ENCODE data around the gene CT45A8.
"Not testable (repeated sequence)": the region's sequence is repeated elsewhere in the genome, so short reads cannot be mapped to it uniquely, and the experiment has no call there.

The CT45A8 gene

GRCh38 chrX:135854438-135854837, at the start of gene CT45A8:
CT45A8 (minus strand) TSS chrX:135854538; CDS start chrX:135850783, 3,755 bp downstream.
- not testable (repeated sequence) for DNase-seq (ENCODE audit: low read depth, low spot score); H3K4me3 ChIP-seq (ENCODE audit: insufficient read length, low read depth); H3K27me3 ChIP-seq (ENCODE audit: insufficient read depth, insufficient read length); H3K36me3 ChIP-seq (ENCODE audit: insufficient read depth, insufficient read length, low read length); H3K4me1 ChIP-seq (ENCODE audit: insufficient read depth, insufficient read length); H3K9me3 ChIP-seq (ENCODE audit: insufficient read depth, low read length); H3K9ac ChIP-seq (ENCODE audit: insufficient read length, low read depth)

DNA sequence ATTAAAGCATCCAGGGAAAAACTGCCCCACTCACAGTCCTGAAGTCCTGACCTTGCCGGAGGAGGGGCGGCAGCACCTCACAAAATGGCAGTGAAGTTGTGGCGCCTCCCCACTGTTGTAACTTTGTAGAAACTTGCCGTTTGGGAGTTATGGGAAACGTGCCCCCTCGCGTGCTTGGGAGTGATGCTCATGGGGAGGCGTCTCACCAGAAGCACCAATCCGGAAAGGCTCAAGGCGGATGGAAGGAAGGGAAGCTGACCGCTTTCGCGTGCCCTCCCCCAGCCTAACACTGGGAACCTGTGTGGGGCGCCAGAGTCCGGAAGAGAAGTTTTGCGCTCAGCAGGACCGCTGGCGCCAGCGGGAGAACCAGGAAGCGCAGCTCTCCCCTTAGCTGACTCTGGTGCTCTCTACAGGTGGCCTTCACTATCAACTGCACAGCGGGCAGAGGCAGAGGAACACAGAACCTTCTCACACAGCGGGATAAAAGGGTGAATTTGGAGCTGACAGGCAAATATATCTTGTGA, 39.0 kb upstream of the CT45A8 start, which contains the start of the genes CT45A10 and SAGE1:
CT45A10 (minus strand) TSS at position 151 of the 524 bp plus-strand sequence. CDS start 8,100 bp downstream, outside the sequence.
SAGE1 (plus strand) TSS at position 423 of the 524 bp plus-strand sequence. CDS start 2,527 bp downstream, outside the sequence.
- DNase-seq (ENCODE audit: low read depth, low spot score), result no peak
- no peaks in the 10 kb centered on the region for H3K4me1 ChIP-seq (ENCODE audit: insufficient read depth, insufficient read length)
- H3K36me3 ChIP-seq (ENCODE audit: insufficient read depth, insufficient read length, low read length), result no peaks in the 10 kb centered on the region
- no peaks in the 10 kb centered on the region for H3K27me3 ChIP-seq (ENCODE audit: insufficient read depth, insufficient read length)
- peaks cover 4% of the 10 kb centered on the region; the same call in 1 of the 2 replicates for H3K9me3 ChIP-seq (ENCODE audit: insufficient read depth, low read length)
- H3K9ac ChIP-seq (ENCODE audit: insufficient read length, low read depth), result no peak within 1 kb of the TSS
- H3K4me3 ChIP-seq (ENCODE audit: insufficient read length, low read depth), result no peak within 1 kb of the TSS
- TF ChIP-seq YY1 (IDR thresholded peaks at IDR 0.05; ENCODE audit: insufficient read depth, insufficient read length) (no peak), ZNF274 (IDR thresholded peaks at IDR 0.05; ENCODE audit: low read depth, low read length) (no peak)

DNA sequence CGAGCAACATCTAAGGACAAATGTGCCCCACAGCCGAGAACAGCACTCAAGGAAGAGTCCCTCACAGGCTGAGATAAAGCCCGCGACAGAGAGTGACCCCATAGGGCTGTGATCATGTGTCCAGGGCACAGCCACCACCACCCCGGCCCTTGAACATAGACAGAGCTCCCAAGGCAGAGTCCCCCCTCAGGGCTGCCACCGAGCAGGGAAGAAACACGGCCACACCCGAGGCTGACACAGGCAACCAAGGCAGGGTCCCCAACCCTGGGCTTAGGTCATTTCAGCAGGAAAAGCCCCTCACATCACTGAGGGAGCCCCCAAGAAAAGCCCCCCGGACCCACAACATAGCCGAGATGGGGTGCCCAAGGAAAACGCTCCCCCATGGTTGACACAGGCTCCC, 38.4 kb upstream of the CT45A8 start:
- H3K27me3 ChIP-seq (ENCODE audit: insufficient read depth, insufficient read length), result no peaks in the 10 kb centered on the region
- no peak overlapping the region for H3K9ac ChIP-seq (ENCODE audit: insufficient read length, low read depth)
- no peaks in the 10 kb centered on the region for H3K36me3 ChIP-seq (ENCODE audit: insufficient read depth, insufficient read length, low read length)
- H3K4me1 ChIP-seq (ENCODE audit: insufficient read depth, insufficient read length), result no peaks in the 10 kb centered on the region
- H3K4me3 ChIP-seq (ENCODE audit: insufficient read length, low read depth), result no peak overlapping the region
- TF ChIP-seq ZNF274 (IDR thresholded peaks at IDR 0.05; ENCODE audit: low read depth, low read length) (no peak), SUZ12 (IDR thresholded peaks at IDR 0.05; ENCODE audit: extremely low read depth, insufficient read depth, insufficient read length) (no peak), YY1 (IDR thresholded peaks at IDR 0.05; ENCODE audit: insufficient read depth, insufficient read length) (no peak)
- H3K9me3 ChIP-seq (ENCODE audit: insufficient read depth, low read length), result peaks cover 4% of the 10 kb centered on the region; the same call in 1 of the 2 replicates
- no peak for DNase-seq (ENCODE audit: low read depth, low spot score)

DNA sequence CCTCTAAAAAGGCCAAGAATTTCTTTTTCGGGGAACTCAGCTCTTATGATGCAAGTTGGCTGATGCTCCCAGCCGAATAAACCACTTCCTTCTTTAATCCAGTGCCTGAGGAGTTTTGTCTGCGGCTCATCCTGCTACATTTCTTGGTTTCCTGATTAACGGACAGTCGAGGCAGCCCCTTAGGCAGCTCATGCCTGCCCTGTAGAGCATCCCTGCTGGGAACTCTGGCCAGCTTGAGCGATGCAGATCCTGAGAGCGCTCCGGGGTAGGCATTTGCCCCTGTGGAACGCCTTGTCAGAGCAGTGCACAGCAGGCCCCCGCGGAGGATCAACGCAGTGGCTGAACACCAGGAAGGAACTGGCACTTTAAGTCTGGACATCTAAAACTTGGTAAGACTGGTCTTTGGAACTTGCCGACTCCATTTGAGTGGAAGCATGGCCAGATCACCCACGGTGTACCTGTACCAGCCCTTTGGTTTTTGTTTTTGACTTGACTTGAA, 35.8 kb upstream of the CT45A8 start:
- H3K36me3 ChIP-seq (ENCODE audit: insufficient read depth, insufficient read length, low read length), result no peaks in the 10 kb centered on the region
- TF ChIP-seq SUZ12 (IDR thresholded peaks at IDR 0.05; ENCODE audit: extremely low read depth, insufficient read depth, insufficient read length), result no peak
- no peak for TF ChIP-seq YY1 (IDR thresholded peaks at IDR 0.05; ENCODE audit: insufficient read depth, insufficient read length)
- no peak for TF ChIP-seq ZNF274 (IDR thresholded peaks at IDR 0.05; ENCODE audit: low read depth, low read length)
- no peak overlapping the region for H3K9ac ChIP-seq (ENCODE audit: insufficient read length, low read depth)
- no peaks in the 10 kb centered on the region for H3K27me3 ChIP-seq (ENCODE audit: insufficient read depth, insufficient read length)
- DNase-seq (ENCODE audit: low read depth, low spot score), result no peak
- H3K4me1 ChIP-seq (ENCODE audit: insufficient read depth, insufficient read length), result no peaks in the 10 kb centered on the region
- peaks cover 4% of the 10 kb centered on the region; the same call in 1 of the 2 replicates for H3K9me3 ChIP-seq (ENCODE audit: insufficient read depth, low read length)
- no peak overlapping the region for H3K4me3 ChIP-seq (ENCODE audit: insufficient read length, low read depth)

DNA sequence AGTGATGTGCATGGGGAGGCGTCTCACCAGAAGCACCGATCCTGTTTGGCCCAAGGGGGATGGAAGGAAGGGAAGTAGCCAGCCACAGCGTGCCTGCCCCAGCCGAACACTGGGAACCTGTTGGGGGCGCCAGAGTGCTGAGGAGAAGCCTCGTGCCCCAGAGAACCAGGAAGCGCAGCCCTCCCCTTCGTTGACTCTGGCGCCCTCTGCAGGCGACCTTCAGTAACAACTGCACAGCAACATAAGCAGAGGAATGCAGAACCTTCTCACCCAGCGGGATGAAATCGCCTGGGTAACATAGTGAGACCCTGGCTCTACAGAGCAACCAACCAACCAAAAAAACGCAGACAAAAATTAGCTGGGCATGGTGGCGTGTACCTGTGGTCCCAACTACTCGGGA, 34.6 kb upstream of the CT45A8 start:
- not testable (repeated sequence) for H3K36me3 ChIP-seq (ENCODE audit: insufficient read depth, insufficient read length, low read length); H3K4me3 ChIP-seq (ENCODE audit: insufficient read length, low read depth); H3K4me1 ChIP-seq (ENCODE audit: insufficient read depth, insufficient read length); H3K9me3 ChIP-seq (ENCODE audit: insufficient read depth, low read length); H3K9ac ChIP-seq (ENCODE audit: insufficient read length, low read depth); H3K27me3 ChIP-seq (ENCODE audit: insufficient read depth, insufficient read length); DNase-seq (ENCODE audit: low read depth, low spot score)

DNA sequence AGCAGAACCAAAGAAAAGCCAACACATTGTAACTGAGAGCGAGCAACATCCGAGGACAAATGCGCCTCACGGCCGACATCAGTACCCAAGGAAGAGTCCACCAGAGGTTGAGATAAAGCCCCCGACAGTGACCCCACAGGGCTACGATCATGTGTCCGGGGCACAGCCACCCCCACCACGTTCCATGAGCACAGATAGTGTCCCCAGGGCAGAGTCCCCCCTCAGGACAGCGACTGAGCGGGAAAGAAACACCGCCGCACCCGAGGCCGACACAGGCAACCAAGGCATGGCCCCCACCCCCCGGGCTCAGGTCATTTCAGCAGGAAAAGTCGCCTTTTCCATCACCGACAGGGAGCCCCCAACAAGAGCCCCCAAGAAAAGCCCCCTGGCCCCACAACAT, 33.9 kb upstream of the CT45A8 start:
- H3K27me3 ChIP-seq (ENCODE audit: insufficient read depth, insufficient read length); H3K36me3 ChIP-seq (ENCODE audit: insufficient read depth, insufficient read length, low read length); H3K4me3 ChIP-seq (ENCODE audit: insufficient read length, low read depth); H3K9ac ChIP-seq (ENCODE audit: insufficient read length, low read depth); DNase-seq (ENCODE audit: low read depth, low spot score); H3K9me3 ChIP-seq (ENCODE audit: insufficient read depth, low read length); H3K4me1 ChIP-seq (ENCODE audit: insufficient read depth, insufficient read length): not testable (repeated sequence)

DNA sequence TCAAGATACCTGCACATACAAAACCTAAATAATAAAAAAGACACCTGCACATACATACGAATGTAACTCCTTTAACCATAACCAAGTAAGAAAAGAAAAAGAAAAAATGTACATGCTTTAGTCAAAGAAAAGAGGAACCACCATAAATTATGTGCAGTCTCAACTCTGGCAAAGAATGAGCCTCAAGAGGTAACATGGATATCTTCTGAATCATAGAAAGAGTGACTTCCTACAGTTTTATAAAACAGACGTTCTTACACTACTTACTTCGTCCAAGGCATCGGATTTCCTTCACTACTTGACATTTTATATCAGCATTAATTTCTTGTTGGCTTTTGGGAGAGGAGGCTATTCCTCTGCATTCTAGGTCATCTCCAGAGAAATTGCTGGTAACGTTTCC, 28.4 kb upstream of the CT45A8 start:
- not testable (repeated sequence) for H3K9me3 ChIP-seq (ENCODE audit: insufficient read depth, low read length); H3K4me1 ChIP-seq (ENCODE audit: insufficient read depth, insufficient read length); H3K9ac ChIP-seq (ENCODE audit: insufficient read length, low read depth); DNase-seq (ENCODE audit: low read depth, low spot score); H3K4me3 ChIP-seq (ENCODE audit: insufficient read length, low read depth); H3K36me3 ChIP-seq (ENCODE audit: insufficient read depth, insufficient read length, low read length); H3K27me3 ChIP-seq (ENCODE audit: insufficient read depth, insufficient read length)

- H3K9me3 ChIP-seq (ENCODE audit: insufficient read depth, low read length); H3K4me1 ChIP-seq (ENCODE audit: insufficient read depth, insufficient read length); H3K27me3 ChIP-seq (ENCODE audit: insufficient read depth, insufficient read length); DNase-seq (ENCODE audit: low read depth, low spot score); H3K4me3 ChIP-seq (ENCODE audit: insufficient read length, low read depth); H3K36me3 ChIP-seq (ENCODE audit: insufficient read depth, insufficient read length, low read length); H3K9ac ChIP-seq (ENCODE audit: insufficient read length, low read depth): not testable (repeated sequence)
These were observed 17.4 kb upstream of the CT45A8 start, which contains the start of gene CT45A9 for GRCh38 chrX:135871712-135872111. CT45A9 (minus strand) TSS chrX:135871812; CDS start chrX:135868061, 3,751 bp downstream.

GRCh38 chrX:135837180-135837579, 17.2 kb downstream of the CT45A8 start, which contains the start of gene CT45A7:
CT45A7 (minus strand) TSS chrX:135837280; CDS start chrX:135833533, 3,747 bp downstream.
- H3K9ac ChIP-seq (ENCODE audit: insufficient read length, low read depth); H3K4me3 ChIP-seq (ENCODE audit: insufficient read length, low read depth); H3K27me3 ChIP-seq (ENCODE audit: insufficient read depth, insufficient read length); H3K4me1 ChIP-seq (ENCODE audit: insufficient read depth, insufficient read length); H3K9me3 ChIP-seq (ENCODE audit: insufficient read depth, low read length); DNase-seq (ENCODE audit: low read depth, low spot score); H3K36me3 ChIP-seq (ENCODE audit: insufficient read depth, insufficient read length, low read length): not testable (repeated sequence)

GRCh38 chrX:135819912-135820311, 34.4 kb downstream of the CT45A8 start, which contains the start of gene CT45A2:
CT45A2 (minus strand) TSS chrX:135820012; CDS start chrX:135816265, 3,747 bp downstream.
- not testable (repeated sequence) for H3K27me3 ChIP-seq (ENCODE audit: insufficient read depth, insufficient read length); H3K4me1 ChIP-seq (ENCODE audit: insufficient read depth, insufficient read length); H3K36me3 ChIP-seq (ENCODE audit: insufficient read depth, insufficient read length, low read length); H3K4me3 ChIP-seq (ENCODE audit: insufficient read length, low read depth); H3K9ac ChIP-seq (ENCODE audit: insufficient read length, low read depth); DNase-seq (ENCODE audit: low read depth, low spot score); H3K9me3 ChIP-seq (ENCODE audit: insufficient read depth, low read length)

DNA sequence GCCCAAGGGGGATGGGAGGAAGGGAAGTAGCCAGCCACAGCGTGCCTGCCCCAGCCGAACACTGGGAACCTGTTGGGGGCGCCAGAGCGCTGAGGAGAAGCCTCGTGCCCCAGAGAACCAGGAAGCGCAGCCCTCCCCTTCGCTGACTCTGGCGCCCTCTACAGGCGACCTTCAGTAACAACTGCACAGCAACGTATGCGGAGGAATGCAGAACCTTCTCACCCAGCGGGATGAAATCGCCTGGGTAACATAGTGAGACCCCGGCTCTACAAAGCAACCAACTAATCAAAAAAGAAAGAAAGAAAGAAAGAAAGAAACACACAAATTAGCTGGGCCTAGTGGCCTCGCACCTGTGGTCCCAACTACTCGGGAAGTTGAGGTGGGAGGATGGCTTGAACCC, 51.7 kb downstream of the CT45A8 start, which contains the start of gene CT45A6:
CT45A6 (minus strand) TSS at position 101 of the 400 bp plus-strand sequence. CDS start 3,794 bp downstream, outside the sequence.
- H3K9ac ChIP-seq (ENCODE audit: insufficient read length, low read depth); H3K4me3 ChIP-seq (ENCODE audit: insufficient read length, low read depth); H3K9me3 ChIP-seq (ENCODE audit: insufficient read depth, low read length); DNase-seq (ENCODE audit: low read depth, low spot score); H3K27me3 ChIP-seq (ENCODE audit: insufficient read depth, insufficient read length); H3K4me1 ChIP-seq (ENCODE audit: insufficient read depth, insufficient read length); H3K36me3 ChIP-seq (ENCODE audit: insufficient read depth, insufficient read length, low read length): not testable (repeated sequence)

Data from NT2/D1 (cell line).